HG03039 (cell line): ENCODE data around the gene ARV1.

Source experiments
- ATAC-seq: cut with Tn5 transposase; IDR thresholded peaks from one replicate; pipeline ENCODE4 v1.9.1; 2021; ENCODE audit warnings: mild to moderate bottlenecking, moderate library complexity; ENCODE audit not compliant: unreplicated experiment

ARV1 gene

GRCh38 chr1:230978491-230979388 is at the start of gene ARV1, which contains the start of gene TTC13:
Gene ARV1, plus strand, starts transcription at chr1:230979094. Its CDS starts 12 bp downstream, at chr1:230979106.
Gene TTC13, minus strand, starts transcription at chr1:230978861. Its CDS starts 31 bp downstream, at chr1:230978830.
- peak; percentile 92 for ATAC-seq

GRCh38 chr1:230930986-230931385 is 47.9 kb upstream of the ARV1 start:
- ATAC-seq, result no peak

- no peak for ATAC-seq
Measured at GRCh38 chr1:230935852-230936251, 43.0 kb upstream of the ARV1 start.

GRCh38 chr1:230936475-230936874 is 42.4 kb upstream of the ARV1 start:
- ATAC-seq, result no peak

- no peak for ATAC-seq
Measured at GRCh38 chr1:230937371-230937770, 41.5 kb upstream of the ARV1 start.

GRCh38 chr1:230938924-230939368 is 39.9 kb upstream of the ARV1 start:
- ATAC-seq, result no peak

- ATAC-seq, result no peak
Measured at GRCh38 chr1:230939806-230940489, 38.9 kb upstream of the ARV1 start.

- ATAC-seq, result no peak
Measured at GRCh38 chr1:230940848-230941247, 38.0 kb upstream of the ARV1 start.

- ATAC-seq, result no peak
Measured at GRCh38 chr1:230943048-230943593, 35.8 kb upstream of the ARV1 start.

- ATAC-seq, result no peak
Measured at GRCh38 chr1:230948301-230948700, 30.6 kb upstream of the ARV1 start.

- no peak for ATAC-seq
Measured at GRCh38 chr1:230948903-230949302, 30.0 kb upstream of the ARV1 start.

- no peak for ATAC-seq
Measured at GRCh38 chr1:230950404-230950803, 28.5 kb upstream of the ARV1 start.

GRCh38 chr1:230957580-230957989 is 21.3 kb upstream of the ARV1 start:
- no peak for ATAC-seq

GRCh38 chr1:230958370-230958769 is 20.5 kb upstream of the ARV1 start:
- no peak for ATAC-seq

GRCh38 chr1:230964896-230965295 is 14.0 kb upstream of the ARV1 start:
- no peak for ATAC-seq

GRCh38 chr1:230965535-230965934 is 13.4 kb upstream of the ARV1 start:
- ATAC-seq, result no peak

- ATAC-seq, result no peak
Measured at GRCh38 chr1:230966358-230966873, 12.5 kb upstream of the ARV1 start.

GRCh38 chr1:230970432-230970831 is 8.5 kb upstream of the ARV1 start:
- no peak for ATAC-seq

- ATAC-seq, result no peak
Measured at GRCh38 chr1:230971771-230972170, 7.1 kb upstream of the ARV1 start.

GRCh38 chr1:230972855-230973271 is 6.0 kb upstream of the ARV1 start:
- peak; percentile 72 for ATAC-seq

- no peak for ATAC-seq
Measured at GRCh38 chr1:230975636-230976035, 3.3 kb upstream of the ARV1 start.
